ENCODE data around the gene TRPM2.

GRCh38 chr21:44357064-44357837, 3.8 kb downstream of the TRPM2 start:
- TF ChIP-seq CTCF (IDR thresholded peaks at IDR 0.05): no peak
- TF ChIP-seq TCF7L2 (IDR thresholded peaks at IDR 0.05; ENCODE audit: low read depth, low read length): no peak
- no peak for TF ChIP-seq POLR2AphosphoS5 (IDR thresholded peaks at IDR 0.05; ENCODE audit: low read depth, low read length)
